ENCODE measurements around the gene FILIP1L.

DNA sequence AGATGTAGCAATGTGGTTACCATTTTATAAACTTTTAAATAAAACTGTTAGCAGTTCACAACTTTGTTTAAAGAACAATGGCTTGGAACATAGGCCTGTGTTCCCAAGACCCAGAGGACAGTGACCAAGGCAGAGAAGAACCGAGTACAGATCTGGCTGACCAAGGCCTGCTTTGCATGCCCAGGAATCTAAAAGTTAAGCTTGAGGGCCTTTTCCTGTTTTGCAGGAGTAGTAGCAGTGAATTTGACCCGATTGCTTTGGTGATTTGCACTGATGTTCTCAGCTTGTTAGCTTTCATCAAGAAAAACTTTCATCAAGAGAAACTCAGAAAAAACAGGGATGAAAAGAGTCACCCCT lies 9.9 kb downstream of the FILIP1L start:
- TF ChIP-seq EP300 (IDR thresholded peaks at IDR 0.05) (no peak), POLR2A (IDR thresholded peaks at IDR 0.05) (no peak)
- TF ChIP-seq, protein P1, sequence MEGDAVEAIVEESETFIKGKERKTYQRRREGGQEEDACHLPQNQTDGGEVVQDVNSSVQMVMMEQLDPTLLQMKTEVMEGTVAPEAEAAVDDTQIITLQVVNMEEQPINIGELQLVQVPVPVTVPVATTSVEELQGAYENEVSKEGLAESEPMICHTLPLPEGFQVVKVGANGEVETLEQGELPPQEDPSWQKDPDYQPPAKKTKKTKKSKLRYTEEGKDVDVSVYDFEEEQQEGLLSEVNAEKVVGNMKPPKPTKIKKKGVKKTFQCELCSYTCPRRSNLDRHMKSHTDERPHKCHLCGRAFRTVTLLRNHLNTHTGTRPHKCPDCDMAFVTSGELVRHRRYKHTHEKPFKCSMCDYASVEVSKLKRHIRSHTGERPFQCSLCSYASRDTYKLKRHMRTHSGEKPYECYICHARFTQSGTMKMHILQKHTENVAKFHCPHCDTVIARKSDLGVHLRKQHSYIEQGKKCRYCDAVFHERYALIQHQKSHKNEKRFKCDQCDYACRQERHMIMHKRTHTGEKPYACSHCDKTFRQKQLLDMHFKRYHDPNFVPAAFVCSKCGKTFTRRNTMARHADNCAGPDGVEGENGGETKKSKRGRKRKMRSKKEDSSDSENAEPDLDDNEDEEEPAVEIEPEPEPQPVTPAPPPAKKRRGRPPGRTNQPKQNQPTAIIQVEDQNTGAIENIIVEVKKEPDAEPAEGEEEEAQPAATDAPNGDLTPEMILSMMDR (IDR thresholded peaks at IDR 0.05) = no peak
